ENCODE measurements around the gene KRT5. TPM values are rescaled to one million over a fixed set of nuclear protein-coding genes. Genes with fewer than 3 reads are reported as not detected.
"Not testable (repeated sequence)": the region's sequence is repeated elsewhere in the genome, so short reads cannot be mapped to it uniquely, and the experiment has no call there.

The KRT5 gene
- total RNA-seq, 1 donor from 2014 or later, result 1.6 TPM

DNA sequence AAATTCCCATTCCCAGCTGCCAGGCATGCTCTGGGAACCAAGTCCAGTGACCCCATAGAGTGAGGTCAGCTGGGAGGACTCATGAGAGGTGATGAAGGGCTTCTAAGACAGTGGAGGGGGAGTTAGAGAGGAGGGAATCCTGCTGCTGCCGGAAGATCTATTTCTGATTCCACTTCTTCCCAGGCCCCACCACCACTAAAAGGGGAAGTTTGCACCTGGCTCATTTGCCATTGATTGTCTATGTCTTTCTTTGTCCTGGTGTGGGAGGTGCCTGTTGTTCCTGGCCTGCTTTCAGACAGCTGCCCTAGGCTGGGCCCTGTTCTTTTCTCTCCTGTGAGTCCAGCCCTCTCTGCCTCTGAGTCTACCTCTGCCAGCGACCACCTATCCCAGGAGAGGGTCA lies 24.1 kb downstream of the KRT5 start:
- TF ChIP-seq, protein P1, sequence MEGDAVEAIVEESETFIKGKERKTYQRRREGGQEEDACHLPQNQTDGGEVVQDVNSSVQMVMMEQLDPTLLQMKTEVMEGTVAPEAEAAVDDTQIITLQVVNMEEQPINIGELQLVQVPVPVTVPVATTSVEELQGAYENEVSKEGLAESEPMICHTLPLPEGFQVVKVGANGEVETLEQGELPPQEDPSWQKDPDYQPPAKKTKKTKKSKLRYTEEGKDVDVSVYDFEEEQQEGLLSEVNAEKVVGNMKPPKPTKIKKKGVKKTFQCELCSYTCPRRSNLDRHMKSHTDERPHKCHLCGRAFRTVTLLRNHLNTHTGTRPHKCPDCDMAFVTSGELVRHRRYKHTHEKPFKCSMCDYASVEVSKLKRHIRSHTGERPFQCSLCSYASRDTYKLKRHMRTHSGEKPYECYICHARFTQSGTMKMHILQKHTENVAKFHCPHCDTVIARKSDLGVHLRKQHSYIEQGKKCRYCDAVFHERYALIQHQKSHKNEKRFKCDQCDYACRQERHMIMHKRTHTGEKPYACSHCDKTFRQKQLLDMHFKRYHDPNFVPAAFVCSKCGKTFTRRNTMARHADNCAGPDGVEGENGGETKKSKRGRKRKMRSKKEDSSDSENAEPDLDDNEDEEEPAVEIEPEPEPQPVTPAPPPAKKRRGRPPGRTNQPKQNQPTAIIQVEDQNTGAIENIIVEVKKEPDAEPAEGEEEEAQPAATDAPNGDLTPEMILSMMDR (IDR thresholded peaks at IDR 0.05), result no peak

DNA sequence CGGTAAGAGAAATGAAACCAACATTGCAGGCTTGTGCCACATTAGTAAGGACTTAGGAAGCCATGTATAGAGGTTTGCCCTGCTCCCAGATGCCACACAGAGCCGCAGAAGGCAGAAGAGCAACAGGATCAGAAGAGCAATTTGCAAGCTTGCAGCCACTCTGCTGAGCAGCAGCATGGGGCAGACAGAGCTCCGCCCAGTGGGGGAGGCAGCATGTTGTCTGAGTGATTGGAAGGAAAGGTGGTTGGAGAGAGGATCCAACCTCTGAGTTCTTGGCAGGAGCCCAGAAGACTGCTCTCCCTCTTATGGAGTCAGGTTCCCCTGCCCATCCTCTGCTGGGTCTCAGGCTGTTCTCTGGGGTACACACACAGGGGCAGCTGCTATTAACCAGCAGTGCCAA lies 24.8 kb downstream of the KRT5 start:
- intact Hi-C loops (cut with DNase I), result no loop called here

More for the DNA sequence above, 24.1 kb downstream of the KRT5 start:
- no peak for DNase-seq (ENCODE audit: low spot score in 2 of 2)
- no peak overlapping the region for H3K4me3 ChIP-seq
- H3K9me3 ChIP-seq, result no peaks in the 10 kb centered on the region
- H3K27ac ChIP-seq, result no peak overlapping the region
- H3K27me3 ChIP-seq, result peaks cover 4% of the 10 kb centered on the region
- intact Hi-C loops (cut with DNase I), result no loop called here
- no peaks in the 10 kb centered on the region for H3K36me3 ChIP-seq
- H3K4me1 ChIP-seq, result no peaks in the 10 kb centered on the region

DNA sequence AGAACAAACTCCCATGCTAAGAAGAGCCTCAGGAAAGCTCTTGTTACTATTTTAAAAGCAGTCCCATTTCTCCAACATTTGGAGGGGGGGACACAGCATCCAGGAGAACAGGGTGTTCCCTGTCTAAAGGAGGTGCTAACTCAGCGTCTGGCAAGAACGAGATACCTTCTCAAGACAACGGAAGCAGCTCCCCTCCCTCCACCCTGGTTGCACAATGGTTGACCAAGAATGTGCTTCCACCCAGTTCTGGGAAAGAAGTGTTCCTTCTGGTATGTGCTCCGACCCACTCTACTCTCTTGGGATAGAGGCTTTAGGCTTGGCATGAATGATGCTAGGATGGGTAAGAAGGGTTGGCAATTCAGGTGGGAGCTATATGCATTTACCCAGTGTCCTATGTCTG lies 25.7 kb downstream of the KRT5 start:
- no peak overlapping the region for H3K27ac ChIP-seq
- no peak for DNase-seq (ENCODE audit: low spot score in 2 of 2)
- TF ChIP-seq, protein P1 (IDR thresholded peaks at IDR 0.05), result no peak

More for the DNA sequence above, 24.8 kb downstream of the KRT5 start:
- Histone ChIP-seq H3K27me3 (peaks cover 4% of the 10 kb centered on the region), H3K36me3 (no peaks in the 10 kb centered on the region), H3K4me1 (no peaks in the 10 kb centered on the region), H3K9me3 (no peaks in the 10 kb centered on the region), H3K4me3 (no peak overlapping the region), H3K27ac (no peak overlapping the region)
- no peak for DNase-seq (ENCODE audit: low spot score in 2 of 2)
- TF ChIP-seq, protein P1 (IDR thresholded peaks at IDR 0.05), result no peak

DNA sequence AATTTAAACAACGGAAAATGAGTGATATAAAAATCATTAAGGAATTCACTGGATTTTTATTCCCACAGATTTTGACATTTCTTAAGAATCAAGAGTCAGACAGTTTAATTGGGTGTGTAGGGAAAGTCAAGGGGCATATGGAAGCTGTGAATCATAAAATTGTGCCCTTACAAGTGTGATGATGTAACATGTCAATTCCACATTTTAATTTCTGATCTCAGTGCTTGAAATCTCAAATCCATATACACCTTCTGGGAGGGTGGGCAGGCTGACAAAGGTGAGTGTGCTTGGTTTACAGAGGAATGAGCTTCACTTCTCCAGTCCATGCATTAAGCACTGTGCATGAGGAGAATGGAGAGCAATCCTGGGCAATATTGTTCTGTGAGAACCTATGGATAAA lies 26.1 kb downstream of the KRT5 start:
- Histone ChIP-seq H3K36me3 (no peaks in the 10 kb centered on the region), H3K27ac (no peak overlapping the region), H3K27me3 (peaks cover 4% of the 10 kb centered on the region), H3K9me3 (no peaks in the 10 kb centered on the region), H3K4me3 (no peak overlapping the region), H3K4me1 (no peaks in the 10 kb centered on the region)
- intact Hi-C loops (cut with DNase I), result no loop called here
- DNase-seq (ENCODE audit: low spot score in 2 of 2), result no peak
- TF ChIP-seq, protein P1 (IDR thresholded peaks at IDR 0.05), result no peak

More for the DNA sequence above, 25.7 kb downstream of the KRT5 start:
- intact Hi-C loops (cut with DNase I), result no loop called here
- Histone ChIP-seq H3K4me1 (no peaks in the 10 kb centered on the region), H3K27me3 (peaks cover 4% of the 10 kb centered on the region), H3K36me3 (no peaks in the 10 kb centered on the region), H3K4me3 (no peak overlapping the region), H3K9me3 (no peaks in the 10 kb centered on the region)

DNA sequence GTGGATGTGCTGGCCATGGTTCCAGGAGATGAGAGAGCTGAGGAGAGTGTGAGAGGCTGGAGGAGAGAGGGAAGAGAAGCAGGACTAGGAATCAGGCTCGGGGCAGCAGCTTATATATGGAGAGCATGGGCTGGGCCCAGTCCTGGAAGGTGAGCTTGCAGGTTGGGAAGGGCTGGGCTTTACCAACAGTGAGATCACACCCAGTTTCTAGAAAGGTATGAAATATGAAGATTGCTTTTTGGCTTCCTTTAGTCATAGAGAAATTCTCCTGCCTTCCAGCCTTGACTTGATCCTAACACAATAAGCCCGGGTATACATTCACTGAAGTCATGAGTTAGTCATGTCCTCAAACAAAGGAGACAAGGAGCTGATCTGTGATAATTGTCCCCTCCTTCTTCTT lies 27.0 kb downstream of the KRT5 start, which contains the start of gene KRT6A:
TSS of gene KRT6A (minus strand) at position 86 of the 400 bp plus-strand sequence. CDS start at position 17, 69 bp downstream.
- H3K27ac ChIP-seq, result no peak within 1 kb of the TSS

DNA sequence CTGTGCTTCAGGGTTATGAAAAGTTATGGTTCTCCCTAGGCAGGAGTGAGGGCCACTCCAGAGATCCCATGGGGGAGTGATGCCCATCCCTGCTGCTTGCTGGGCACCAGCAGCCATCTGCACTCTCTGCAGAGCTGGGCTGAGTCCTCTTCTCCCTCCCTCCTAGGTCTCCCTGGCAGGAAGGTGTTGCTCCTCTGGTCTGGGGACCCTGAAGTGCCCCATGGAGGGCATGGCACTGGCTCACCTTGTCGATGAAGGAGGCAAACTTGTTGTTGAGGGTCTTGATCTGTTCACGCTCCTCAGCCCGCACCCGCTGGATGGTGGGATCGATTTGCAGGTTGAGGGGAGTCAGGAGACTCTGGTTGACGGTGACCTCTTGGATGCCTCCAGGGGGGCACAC lies 27.8 kb downstream of the KRT5 start:
- DNase-seq (ENCODE audit: low spot score in 2 of 2); H3K27ac ChIP-seq; H3K9me3 ChIP-seq; H3K27me3 ChIP-seq; H3K36me3 ChIP-seq; H3K4me1 ChIP-seq; intact Hi-C loops (cut with DNase I); H3K4me3 ChIP-seq: not testable (repeated sequence)

More for the DNA sequence above, 27.0 kb downstream of the KRT5 start, which contains the start of gene KRT6A:
- Histone ChIP-seq H3K36me3 (no peaks in the 10 kb centered on the region), H3K4me3 (no peak within 1 kb of the TSS), H3K9me3 (no peaks in the 10 kb centered on the region), H3K27me3 (peaks cover 4% of the 10 kb centered on the region), H3K4me1 (no peaks in the 10 kb centered on the region)
- intact Hi-C loops (cut with DNase I), result no loop called here
- no peak for DNase-seq (ENCODE audit: low spot score in 2 of 2)
- TF ChIP-seq, protein P1 (IDR thresholded peaks at IDR 0.05), result no peak

DNA sequence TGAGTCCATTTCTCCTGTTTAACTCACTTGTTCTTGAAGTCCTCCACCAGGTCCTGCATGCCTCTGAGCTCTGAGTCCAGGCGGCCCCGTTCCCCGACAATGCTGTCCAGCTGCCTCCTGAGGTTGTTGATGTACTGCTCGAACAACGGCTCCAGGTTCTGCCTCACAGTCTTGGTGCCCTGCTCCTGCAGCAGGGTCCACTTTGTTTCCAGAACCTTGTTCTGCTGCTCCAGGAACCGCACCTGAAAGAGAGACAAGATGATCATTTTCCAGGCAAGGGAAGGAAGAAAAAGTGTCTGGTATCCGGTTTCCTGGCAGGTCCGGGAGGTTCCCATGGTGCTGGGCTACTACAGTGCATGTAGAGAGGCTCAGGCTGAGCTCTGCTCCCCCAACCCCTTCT lies 28.7 kb downstream of the KRT5 start:
- H3K27me3 ChIP-seq; H3K36me3 ChIP-seq; H3K4me1 ChIP-seq; intact Hi-C loops (cut with DNase I); H3K9me3 ChIP-seq; H3K27ac ChIP-seq; DNase-seq (ENCODE audit: low spot score in 2 of 2); H3K4me3 ChIP-seq: not testable (repeated sequence)
